ENCODE measurements around the gene ALDH1B1. TPM values are rescaled to one million over a fixed set of nuclear protein-coding genes. Genes with fewer than 3 reads are reported as not detected.
"Not testable (repeated sequence)": the region's sequence is repeated elsewhere in the genome, so short reads cannot be mapped to it uniquely, and the experiment has no call there.

The ALDH1B1 gene
- total RNA-seq, 1 donor from 2014 or later, result 36.8 TPM

DNA sequence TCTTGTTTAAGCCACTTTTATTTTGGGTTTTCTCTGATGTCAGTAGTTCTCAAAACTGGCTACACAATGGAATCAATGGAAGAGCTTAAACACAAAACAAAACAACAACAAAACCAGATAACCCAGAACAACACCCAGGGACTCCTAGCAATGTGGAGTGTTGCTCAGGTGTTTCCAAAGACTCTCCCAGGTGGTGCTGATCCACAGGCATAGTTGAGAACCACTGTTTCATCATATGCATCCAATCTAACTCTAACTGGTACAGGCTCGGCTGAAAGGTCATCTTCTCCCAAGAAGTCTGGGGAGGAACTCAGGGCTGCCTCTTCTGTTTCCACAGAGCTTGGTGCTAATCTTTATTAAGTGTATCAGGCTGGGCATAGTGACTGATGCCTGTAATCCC is 5.4 kb upstream of the ALDH1B1 start:
- DNase-seq (ENCODE audit: low spot score), result no peak

DNA sequence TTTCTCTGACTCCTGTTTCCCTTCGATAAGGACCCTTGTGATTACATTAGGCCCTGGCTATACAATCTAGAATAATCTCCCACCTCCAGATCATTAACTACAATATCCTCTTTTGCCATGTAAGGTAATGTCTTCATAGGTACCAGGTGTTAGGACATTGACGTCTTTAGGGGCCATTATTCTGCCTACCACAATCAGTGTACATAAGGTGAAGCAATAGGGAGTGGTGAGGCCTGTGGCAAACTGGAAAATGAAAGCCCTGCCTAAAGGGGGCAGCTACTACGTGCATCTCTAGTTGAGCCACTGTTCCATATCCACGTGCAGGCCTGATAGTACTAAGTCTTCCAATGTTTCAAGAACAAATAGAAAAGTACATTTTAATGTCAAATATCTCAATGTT is 4.8 kb upstream of the ALDH1B1 start:
- DNase-seq (ENCODE audit: low spot score), result no peak

DNA sequence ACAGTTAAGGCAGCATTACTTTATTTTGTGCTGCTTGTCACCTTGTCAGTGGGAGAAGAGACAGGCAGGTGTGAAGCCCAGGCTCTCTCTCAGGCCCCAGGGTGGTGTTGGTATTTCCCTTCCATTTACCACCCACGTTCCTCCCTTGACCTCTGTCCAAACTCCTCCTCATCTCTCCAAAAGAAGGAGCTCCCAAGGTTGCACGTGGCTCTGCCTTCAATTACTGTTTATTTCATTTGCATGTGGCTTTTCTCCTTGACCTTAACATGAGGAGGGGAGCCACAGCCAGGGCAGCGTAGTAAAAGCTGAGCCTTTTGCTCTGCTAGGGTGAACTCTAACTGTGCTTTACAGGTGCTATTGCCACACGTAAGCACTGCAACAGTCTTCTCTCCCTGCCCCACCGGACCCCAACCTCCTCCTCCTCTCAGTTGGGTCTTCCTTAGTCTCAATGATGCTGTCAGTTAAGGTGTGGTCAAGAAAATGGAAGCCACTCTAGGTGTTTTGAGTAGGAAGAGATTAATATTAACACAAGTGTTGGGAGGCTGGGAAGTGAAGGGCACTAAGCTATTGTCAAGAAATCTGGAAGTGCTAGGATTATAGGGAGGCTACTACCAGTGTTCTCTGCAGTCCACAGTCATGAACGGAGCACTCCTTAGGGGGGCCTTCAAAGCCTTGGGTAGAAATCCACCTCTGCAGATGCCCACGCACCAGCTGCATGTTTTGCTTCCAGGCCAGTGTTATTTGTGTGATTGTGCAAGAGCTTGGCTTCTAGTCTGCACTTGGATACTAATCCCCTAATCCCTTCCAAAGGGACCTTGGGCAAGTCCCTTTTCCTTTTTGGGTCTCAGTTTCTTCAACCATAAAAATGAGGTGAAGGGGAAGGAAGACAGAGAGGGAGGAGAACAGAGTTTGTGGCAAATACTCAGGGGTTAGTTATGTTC is 3.9 kb upstream of the ALDH1B1 start:
- DNase-seq (ENCODE audit: low spot score), result peak; percentile 52

DNA sequence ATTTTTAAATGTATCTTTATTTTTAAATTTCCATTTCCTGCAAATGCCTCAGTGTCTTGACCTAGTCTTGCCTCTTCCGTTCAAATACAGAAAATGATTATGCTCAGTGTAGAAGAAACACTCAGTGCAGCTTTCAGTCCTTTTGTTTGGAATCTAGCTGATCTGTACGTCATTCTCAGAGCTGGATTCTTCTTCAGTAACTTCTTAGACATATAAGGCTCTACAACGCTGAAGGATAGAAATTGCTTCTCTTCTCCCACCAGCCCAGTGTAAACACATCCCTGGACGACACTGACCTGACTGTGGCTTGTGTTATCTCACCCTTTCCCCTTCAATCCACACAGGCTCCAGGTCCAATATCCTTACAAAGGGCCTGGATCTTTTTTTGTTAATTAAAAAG is 3.2 kb upstream of the ALDH1B1 start:
- no peak for DNase-seq (ENCODE audit: low spot score)

DNA sequence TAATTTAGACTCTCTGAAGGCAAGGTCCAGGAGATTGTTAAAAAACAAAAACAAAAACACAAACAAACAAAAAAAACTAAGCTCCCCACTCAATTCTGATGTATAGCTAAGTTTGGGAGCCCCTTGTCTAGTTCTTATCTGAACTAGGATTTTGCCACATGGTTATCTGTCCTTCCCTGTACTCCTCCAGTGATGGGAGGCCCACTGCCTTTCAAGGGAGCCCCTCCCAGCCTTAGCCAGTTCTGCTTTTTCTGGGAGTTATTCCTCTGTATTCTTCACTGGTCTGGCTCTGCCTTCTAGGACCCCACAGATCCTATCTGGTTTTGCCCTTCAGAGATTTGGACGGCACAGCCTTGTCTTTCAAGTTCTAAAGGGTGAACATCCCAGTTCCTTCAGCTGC is 2.1 kb upstream of the ALDH1B1 start:
- DNase-seq (ENCODE audit: low spot score), result no peak

DNA sequence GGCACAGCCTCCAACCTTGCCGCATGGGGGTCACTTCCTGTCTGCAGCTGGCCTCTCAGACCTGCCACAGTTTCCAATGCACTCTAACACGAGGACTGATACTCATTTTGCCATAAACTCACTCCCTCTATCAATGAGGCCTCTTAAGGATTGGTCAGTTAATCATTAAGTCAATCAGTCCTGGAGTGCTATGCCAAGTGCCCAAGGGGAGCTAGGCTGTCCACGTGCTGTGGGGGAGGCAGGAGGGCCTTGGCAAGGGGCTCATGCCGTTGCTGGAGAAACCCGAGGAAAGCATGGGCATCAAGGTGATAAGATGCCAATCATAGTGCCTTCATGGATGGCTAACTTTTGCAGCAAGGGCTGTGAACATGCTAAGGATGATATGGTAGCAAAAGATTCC is 1.7 kb upstream of the ALDH1B1 start:
- DNase-seq (ENCODE audit: low spot score), result no peak

DNA sequence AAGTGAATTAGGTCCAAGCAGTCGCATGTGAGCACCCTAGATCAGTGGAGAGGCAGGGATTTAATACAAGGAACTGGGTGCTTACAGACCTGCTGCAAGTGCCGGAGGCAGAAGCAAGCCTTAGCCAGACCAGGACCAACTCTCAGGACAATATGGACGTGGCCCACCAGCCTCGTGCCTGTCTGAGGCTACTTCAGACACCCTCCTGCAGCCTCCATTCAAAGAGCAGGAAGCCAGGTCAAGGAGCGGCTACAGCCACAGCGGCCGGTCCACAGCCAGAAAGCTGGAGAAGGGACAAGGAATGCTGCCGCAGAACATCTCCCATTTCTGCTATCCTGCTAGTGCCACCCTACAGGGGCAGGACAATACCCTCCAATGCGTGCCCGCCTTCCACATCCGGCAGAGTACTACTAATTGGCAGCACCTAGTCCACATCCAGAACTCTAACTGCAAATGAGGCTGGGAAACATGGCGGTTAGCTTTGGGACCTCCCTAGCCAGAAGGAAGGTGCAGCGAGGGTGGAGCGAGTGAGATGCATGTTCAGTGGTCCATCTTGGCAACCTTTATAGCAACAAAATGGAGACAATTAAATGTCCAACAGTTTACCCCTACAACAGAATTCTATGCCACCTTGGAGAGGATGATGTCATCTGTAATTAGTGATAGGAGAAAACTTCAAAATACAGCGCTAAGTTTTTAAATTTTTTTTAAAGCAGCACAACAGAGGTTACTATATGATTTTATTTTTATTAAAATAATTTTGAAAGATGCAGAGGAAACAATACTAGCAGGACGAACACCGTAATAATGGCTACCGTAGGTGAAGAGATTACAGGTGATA is 1.0 kb upstream of the ALDH1B1 start:
- no peak for DNase-seq (ENCODE audit: low spot score)

DNA sequence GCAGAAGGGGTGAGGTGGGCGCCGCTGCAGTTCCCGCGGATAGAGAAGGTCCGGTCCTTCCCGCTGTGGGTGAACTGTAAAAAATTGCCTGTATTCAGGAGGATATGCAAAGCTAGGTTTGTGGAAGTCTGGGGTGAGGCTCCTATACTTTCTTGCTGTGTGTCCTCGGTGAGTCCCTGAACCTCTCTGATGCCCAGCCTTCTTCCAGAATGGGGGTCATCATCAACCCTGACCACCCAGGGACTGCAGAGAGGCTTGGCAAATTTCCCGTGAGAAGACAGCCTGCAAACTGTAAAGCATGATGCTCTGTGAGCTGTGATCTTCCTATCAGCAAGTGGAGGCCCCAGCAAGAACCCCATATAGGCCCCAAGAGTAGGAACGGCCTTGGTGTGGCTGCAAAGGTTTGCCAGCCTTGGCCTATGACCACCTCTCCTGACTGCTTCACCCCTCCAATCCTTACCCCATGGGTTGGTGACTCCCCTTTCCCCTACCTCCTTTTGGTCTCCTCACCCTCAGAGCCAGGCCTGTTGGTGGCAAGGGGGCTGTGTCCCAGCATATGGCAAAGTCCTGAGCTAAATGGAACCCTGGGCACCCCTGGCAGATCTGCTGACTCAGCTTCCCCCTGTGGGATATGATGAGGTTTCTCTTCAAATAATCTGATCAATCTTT is 760 bp downstream of the ALDH1B1 start:
- no peak for DNase-seq (ENCODE audit: low spot score)

DNA sequence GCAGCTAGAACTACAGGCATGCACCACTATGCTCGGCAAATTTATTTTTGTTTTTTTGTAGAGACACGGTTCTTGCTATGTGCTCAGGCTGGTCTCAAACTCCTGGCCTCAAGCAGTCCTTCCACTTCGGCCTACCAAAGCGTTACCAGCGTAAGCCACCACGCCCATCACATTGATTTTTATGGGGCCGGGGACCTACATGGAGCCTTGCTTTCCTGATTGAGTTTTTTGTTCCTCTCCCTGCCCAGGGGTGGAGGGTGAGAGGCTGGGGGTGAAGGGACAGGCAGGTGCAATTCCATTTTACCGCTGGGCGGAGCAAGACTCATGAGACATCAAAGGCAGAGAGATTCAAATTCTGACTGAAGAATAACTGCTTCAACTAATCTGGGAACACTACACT is 1.9 kb downstream of the ALDH1B1 start:
- DNase-seq (ENCODE audit: low spot score), result no peak

DNA sequence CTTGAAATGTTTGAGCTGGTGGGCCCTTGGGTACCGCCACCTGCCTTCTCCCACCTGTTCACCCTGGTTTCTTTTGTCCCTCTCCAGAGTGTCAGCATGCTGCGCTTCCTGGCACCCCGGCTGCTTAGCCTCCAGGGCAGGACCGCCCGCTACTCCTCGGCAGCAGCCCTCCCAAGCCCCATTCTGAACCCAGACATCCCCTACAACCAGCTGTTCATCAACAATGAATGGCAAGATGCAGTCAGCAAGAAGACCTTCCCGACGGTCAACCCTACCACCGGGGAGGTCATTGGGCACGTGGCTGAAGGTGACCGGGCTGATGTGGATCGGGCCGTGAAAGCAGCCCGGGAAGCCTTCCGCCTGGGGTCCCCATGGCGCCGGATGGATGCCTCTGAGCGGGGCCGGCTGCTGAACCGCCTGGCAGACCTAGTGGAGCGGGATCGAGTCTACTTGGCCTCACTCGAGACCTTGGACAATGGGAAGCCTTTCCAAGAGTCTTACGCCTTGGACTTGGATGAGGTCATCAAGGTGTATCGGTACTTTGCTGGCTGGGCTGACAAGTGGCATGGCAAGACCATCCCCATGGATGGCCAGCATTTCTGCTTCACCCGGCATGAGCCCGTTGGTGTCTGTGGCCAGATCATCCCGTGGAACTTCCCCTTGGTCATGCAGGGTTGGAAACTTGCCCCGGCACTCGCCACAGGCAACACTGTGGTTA is 3.3 kb downstream of the ALDH1B1 start:
- no peak for DNase-seq (ENCODE audit: low spot score)

DNA sequence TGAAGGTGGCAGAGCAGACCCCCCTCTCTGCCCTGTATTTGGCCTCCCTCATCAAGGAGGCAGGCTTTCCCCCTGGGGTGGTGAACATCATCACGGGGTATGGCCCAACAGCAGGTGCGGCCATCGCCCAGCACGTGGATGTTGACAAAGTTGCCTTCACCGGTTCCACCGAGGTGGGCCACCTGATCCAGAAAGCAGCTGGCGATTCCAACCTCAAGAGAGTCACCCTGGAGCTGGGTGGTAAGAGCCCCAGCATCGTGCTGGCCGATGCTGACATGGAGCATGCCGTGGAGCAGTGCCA is 3.8 kb downstream of the ALDH1B1 start:
- no peak for DNase-seq (ENCODE audit: low spot score)

DNA sequence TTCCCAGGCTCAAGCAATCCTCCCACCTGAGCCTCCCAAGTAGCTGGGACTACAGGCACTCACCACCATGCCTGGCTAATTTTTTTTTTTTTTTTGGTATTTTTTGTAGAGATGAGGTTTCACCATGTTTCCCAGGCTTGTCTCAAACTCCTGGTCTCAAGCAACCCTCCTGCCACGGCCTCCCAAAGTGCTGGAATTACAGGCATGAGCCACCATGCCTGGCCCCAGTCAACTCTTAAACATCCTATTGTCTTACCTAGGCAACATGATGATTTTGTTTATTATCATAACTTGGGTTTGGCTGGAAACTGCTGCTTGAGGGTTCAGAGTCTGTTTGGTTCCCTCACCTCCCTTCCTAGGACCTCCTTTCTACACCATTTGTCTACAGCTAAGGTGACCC is 6.7 kb downstream of the ALDH1B1 start:
- not testable (repeated sequence) for DNase-seq (ENCODE audit: low spot score)

DNA sequence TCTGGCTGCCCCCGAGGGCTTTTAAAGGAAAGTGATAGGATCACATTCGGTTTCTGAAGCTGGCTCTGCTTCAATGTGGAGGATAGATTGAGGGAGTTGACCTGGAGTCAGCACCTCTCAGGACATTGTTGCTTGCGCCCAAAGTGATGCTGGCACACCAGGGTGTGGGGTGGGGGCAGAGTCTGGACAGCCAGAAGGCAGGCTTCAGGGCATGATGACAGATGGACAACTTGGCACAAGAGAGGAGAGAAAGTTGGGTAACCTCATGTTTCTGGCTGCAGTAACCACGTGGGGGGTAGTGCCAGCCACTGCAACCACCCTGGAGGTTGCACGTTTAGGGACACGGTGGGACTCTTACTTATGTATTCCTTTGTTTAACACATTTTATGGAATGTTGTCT is 9.5 kb downstream of the ALDH1B1 start:
- DNase-seq (ENCODE audit: low spot score), result no peak

DNA sequence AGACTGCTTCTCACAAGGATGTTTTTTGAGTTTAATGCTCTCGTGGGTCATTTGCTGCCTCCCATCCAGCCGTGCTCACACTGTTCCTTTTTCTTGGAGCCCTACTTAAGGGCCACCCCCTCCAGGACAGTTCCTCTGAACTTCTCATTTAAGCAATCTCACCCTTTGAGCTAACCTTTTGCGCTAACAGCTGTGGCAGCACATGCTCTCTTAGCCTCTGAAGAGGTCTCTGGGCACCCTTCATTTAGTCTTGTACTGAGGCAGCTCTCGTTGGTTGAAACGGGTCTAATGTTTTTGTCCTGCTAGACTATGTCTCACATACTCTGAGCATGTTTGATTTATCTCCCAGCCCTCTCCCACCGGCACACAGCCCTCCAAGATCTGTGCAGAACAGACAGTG is 11.8 kb downstream of the ALDH1B1 start:
- no peak for DNase-seq (ENCODE audit: low spot score)

DNA sequence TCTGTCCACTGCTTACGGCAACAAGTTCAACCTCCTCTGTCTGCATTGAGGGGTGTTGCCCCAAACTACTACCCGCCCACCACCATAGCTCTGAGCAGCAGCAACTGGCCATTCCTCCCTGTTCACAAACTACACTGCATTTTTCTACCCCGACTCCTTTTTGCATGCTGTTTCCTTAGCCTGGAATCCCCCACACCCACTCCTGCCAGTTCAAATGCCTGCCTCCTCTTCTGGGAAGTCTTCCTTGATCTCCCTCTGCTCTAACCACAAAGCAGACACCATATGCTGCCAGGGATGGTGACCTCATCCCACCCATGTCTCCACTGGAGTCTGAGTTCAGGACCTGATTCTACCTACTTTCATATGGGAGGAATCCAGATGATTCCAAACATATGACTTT is 13.3 kb downstream of the ALDH1B1 start:
- DNase-seq (ENCODE audit: low spot score), result no peak

DNA sequence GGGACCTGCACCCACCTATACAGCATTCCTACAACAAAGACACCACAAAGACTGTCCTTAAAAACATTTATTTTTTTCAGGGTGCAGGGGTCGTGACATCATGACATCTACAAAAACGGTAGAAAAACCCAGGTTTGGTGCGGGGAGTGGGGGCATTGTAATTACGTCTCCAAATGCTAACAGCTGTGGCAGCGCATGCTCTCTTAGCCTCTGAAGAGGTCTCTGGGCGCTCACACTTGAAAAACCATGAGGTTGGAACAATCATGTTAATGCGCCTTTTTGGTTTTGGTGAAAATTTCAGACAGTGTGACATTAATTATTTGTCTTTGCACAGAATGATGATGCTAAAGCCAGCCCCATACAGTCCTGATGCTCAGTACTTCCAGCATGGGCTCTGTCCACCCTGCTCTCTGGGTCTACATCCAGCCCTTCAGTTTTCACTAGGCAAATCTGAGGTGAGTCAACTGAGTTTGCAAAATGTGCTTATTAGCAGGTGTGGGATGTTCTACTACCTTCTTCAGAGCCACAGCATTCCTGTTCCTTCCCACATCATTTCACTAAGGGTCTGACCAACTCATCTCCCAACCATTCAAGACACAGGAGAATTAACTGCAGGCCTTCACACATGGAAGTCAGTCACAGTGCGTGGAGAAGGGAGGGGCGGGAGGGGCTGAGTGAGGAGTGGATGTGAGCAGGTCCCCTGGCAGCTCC is 14.1 kb downstream of the ALDH1B1 start:
- DNase-seq (ENCODE audit: low spot score), result no peak

DNA sequence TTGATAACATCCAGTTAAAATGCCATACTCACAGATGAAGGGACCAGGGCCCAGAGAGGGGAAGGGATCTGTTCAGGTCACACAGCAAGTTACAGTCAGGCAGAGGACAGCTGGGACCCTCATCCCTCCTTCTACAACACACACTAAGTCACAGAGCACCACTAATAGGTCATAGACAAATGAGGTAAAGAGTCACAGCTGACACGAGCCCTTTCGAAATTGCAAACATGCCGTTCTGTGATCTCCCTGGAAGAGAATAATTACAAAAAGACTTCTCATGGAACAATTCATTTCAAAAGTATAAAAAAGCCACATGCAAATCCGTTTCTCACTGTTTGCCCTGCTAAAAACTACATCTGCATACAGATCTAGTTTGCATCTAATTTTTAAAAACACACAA is 16.2 kb downstream of the ALDH1B1 start:
- DNase-seq (ENCODE audit: low spot score), result no peak

DNA sequence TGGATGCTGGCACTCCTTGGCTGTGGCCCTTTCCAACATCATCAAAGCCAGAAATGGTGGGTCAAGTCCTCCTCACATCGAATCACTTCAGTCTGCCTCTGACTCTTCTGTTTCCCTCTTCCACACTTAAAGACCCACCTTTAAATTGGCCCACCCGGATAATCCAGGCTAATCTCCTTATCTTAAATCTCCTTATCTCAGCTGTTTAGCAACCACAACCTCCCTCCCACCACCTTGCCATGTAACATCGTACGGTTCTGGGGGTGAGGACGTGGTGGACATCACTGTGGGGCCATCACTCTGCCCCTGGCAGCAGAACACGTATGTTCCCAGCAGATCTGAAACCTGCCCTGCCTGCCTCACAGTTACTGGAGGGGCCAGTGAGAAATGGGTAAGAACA is 20.2 kb downstream of the ALDH1B1 start:
- DNase-seq (ENCODE audit: low spot score), result no peak

DNA sequence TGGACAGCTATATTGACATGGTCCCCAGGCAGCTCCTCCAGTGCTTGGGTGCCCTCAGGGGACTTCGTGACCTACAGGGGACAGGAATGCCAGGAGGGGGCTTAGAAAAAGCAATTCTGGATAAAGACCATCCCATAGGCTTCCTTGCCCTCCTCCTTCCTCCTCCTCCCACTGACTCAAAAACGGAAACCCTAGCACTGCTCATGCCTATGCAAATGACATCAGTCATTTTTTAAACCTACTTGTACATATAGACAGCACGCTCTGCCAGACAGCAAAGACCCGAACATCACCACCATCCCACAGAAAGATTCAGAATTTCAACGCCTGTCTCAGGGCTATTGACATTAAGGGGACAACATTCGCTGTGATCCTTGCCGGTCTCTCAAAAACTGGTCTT is 20.8 kb downstream of the ALDH1B1 start:
- no peak for DNase-seq (ENCODE audit: low spot score)

DNA sequence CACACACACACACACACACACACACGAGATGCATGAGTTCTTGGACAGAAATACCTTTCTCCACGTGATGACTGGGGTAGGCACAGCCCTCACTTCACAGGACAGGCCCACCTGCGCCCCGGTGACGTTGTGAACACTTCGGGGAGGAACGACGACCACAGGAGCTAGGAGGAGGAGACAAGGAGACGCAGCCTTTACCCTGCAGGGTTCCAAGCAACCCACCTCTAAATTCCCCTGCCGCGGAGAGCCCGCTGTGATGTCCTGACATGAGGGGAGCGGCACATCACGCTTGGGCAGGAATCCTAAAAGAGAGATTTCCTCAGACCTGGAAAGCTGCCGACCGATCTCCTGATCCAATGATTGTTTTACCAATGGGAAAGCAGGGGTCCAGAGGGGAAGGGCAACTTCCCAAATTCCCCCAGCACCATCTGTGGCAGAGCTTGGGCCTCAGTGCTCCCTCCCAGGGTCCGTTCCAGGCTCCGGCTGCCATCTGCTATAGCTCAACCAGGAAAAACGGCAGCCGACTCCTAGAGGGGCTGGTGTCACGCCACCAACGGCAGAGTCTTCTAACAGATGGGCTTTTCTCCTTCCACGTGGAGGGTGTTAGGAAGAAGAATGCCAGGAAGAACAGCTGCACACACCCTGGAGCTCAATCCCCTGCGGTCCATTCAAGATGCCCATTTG is 21.7 kb downstream of the ALDH1B1 start:
- DNase-seq (ENCODE audit: low spot score), result no peak

DNA sequence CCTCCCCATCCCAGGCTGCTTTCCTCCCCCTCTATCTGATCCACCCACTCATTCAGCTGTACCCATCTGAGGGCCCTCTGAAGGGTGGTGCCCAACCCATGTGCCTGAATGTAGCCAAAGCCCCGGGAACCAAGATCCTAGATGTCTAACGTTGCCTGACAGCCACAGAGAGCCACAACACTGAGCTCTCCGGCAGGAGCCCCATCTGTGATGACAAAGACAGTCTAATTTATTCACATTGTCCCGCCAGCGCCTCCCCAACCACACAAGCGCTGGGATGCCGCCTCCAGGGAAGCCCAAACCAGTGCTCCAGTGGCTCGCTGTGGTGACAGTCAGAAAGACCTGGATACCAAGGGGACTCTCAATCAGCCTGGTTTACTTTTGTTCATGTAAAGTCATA is 23.4 kb downstream of the ALDH1B1 start:
- no peak for DNase-seq (ENCODE audit: low spot score)

Measured in ureter (tissue), 1 donor.